HG02588 (cell line): ENCODE measurements around the gene GUCA2A.
"Not testable (repeated sequence)": the region's sequence is repeated elsewhere in the genome, so short reads cannot be mapped to it uniquely, and the experiment has no call there.

Experiments used
- ATAC-seq: cut with Tn5 transposase; IDR thresholded peaks from one replicate; pipeline ENCODE4 v1.9.1; 2021; ENCODE audit warnings: mild to moderate bottlenecking, moderate library complexity; ENCODE audit not compliant: unreplicated experiment

The GUCA2A gene, protein sequence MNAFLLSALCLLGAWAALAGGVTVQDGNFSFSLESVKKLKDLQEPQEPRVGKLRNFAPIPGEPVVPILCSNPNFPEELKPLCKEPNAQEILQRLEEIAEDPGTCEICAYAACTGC

DNA sequence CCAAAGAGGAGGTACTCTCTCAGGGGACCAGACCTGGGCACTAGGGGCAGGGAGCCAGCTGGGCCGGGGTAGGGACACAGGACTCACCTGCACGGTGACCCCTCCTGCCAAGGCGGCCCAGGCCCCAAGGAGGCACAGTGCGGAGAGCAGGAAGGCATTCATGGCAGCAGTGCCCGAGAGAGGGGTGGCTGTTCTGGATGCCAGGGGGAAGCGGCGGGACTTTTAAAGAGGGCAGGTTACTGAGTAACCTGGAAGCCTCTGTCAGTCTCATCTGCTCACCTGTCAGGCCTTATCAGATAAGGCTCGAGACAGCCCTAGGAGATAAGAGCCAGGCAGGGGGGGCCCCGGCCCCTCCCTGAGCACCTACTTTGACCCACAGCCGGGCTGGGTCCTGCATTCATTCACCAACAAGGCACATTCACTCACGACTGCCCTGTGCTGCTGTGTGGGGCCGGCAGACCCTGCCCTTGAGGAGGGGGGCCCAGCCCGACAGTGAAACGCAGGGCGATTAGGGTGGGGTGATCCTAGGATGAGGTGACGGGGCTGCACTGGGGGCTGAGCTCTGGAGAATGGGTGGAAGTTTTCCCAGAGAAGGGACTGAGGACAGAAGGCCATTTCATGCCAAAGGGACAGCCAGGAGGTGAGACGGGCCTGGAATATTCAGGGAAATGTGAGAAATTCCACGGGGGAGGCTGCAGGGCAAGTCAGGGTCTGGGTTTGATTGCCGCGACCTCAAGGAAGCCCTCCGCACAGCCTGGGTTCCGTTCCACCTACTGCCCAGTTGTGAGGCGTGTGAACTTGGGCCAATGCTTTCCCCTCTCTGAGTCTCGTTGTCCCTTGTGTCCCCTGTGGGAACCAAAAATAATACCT, at the start of gene GUCA2A:
Gene GUCA2A, minus strand, starts transcription at position 195 of the 870 bp plus-strand sequence. Its CDS starts 33 bp downstream, at position 162.
- no peak for ATAC-seq

DNA sequence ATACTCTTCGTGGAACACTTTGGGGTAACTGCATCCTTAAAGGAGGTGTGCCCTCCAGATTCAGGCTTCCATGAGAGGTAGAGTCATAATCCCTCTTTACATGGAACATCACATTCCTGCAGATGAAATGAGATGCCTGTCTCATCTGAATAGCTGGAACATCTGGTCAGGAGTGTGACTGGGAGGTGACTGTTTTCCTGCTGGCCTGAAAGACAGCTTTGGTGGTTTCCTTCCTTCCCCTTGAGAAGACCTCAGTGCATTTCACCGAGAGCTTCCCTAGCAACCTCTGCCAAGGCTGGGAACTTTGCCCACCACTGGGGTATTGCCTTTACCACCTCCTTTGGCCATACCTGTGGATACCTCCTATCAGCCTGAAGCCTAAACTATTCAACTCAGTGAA, 46.7 kb upstream of the GUCA2A start:
- no peak for ATAC-seq

DNA sequence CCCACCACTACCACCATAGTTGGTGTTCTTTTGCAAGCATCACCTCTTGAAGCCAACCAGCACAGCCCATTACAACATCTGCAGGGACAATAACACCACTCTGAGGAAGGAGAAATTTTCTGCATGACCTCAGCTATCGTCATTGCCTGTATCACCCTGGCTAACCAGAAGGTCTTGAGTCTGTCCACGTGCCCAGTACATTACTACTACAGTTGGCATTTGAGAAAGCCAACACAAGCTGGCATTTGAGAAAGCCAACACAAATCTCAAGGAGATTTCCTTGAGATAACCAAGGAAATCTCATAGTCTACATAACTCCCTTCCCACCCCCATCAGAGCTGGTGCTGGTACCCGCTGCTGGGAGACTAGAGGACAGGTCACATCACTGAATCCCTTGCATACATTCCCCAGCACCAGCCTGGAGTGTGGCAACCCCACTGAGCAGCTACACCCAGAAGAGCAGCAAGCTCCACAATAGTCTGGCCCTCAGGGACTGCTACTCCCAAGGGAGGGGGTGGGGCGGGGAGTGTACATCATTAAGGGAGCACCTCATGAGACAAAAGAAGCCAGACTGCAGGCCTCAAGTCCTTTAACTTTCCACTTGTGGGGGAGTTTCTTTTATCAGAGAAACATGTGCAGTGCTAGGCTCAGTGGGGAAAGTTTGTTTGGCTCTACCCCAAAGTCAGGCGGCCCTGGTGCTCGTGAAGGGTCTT, 46.0 kb upstream of the GUCA2A start:
- ATAC-seq, result no peak

DNA sequence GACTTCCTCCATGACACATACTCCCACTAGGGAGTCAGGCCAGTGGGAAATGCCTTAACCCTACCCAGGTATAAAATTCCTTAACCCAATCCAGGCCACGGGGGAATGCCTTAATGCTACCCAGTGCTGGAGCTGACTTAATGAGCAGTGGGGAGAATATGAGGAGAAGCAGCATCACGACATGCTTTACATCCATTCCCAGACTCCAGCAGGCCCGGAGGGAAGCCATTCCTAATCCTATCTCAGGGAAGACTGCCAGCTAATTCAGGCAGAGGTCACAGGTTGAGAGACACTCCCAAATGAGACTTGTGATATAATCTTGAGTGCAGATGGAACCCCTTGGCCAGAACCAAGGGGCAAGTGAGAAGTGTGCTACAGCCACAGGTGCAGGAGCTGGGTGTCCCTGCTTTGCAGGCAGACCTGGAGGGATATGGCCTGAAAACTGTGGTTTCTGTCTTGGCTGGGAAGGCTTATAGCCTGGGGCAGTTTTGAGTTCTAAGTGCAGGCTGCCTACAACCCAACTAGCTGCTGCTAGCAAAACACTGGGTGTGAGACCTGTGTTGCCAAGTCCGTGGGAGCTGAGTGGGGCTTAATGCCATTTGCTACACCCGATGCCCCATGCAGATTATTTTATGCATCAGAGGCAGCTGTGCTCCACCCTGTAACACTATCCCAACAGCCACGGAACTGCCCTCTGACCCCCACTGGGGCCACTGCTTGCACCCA, 45.1 kb upstream of the GUCA2A start:
- ATAC-seq, result no peak

DNA sequence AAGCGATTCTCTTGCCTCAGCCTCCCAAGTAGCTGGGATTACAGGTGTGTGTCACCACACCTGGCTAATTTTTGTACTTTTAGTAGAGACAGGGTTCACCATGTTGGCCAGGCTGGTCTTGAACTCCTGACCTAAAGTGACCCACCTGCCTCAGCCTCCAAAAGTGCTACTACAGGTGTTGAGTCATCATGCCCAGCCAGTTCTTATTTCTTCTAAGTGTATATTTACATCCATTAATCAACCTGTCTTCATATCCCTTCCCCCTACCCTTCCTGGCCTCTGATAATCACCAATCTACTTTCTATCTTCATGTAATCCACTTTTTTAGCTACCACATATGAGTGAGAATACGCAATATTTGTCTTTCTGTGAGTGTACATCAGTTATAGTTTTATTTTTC, 42.4 kb upstream of the GUCA2A start:
- not testable (repeated sequence) for ATAC-seq

DNA sequence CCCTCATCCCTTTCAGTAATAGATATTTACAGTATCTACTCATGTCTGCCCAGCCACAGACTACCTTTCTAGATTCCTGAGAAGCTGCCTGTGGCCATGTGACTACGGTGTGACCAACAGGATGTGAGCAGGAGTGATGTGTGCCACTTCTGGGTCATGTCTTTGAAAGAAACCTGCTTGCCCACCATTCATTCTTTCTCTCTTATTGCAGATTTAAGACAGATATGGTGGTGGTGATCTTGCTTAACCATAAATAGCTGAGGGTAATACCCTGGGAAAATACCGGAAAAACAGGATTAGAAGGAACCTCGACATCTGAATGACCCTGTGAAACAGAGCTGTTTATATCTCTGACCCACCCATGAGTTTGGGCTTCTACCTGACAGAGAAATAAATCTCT, 41.6 kb upstream of the GUCA2A start:
- ATAC-seq, result no peak

DNA sequence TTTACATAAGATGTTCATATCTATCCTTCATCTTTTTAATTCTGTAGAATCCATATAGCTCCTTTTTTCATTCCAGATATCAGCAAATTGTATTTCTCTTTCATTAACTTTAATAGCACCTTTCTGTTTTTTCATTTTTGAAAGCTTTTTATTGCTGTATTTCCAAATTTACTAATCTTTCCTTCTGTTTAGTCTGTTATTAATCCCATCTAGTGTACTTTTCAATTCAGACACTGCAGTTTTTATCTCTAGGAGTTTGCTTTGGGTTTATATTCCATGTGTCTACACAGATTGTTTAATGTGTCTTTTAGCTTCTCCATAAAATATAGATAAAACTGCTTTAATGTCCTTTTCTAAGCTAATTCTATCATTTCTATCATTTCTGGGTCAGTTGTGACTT, 37.4 kb upstream of the GUCA2A start:
- no peak for ATAC-seq

DNA sequence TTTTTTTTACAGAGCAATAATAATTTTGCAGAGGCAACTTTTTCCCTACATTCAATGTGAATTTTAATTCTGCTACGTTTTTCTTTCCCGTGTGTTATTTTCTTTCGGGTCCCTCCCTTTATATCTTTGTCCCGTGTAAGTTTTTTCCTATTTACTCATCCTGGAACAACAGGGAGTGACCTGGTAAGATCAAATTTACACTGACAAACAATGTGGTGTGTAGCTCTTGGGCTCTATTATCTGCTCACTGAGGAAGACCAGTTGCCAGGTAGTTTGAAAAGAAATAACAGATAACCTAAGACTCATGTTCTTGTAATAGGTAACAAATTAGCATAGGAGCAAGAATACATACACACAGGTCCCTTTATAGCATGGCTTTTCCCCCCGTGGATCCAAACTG, 33.7 kb upstream of the GUCA2A start:
- ATAC-seq, result no peak

DNA sequence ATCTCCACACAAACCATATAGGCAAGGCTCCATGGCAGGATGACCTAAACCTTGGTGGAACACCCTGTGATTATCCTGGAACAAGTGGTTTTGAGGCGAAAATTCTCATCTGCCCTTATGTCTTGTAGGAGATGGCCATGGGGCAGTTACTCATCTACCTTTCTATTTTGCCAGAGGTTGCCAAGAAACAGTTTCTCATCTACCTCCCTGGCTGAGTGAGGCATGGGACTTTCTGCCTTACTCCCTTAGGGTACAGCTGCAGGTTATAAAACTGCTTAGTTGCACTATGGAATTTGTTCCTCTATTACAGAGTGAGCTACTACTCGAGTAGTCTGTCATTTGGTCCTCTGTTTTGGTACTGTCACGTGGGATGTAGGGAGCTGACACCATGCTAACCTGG, 31.3 kb upstream of the GUCA2A start:
- no peak for ATAC-seq

DNA sequence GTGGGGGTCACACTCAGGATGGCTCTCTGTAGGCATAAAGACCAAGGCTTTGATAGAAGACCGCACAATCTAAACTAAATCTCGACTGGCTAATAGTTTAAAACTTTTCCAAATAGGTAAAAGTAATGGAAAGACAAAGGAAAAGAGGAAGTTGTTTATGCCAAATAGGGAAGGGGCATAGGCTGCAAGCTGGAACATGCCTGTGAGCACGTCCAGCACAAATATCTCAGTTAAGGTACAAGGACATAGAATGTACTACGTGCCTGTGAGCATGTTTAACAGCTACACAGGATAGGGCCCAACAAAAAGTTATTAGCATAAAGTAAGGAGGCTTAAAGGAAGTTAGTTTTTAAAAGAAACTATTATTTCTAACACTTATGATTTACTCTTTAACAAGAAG, 27.6 kb upstream of the GUCA2A start:
- no peak for ATAC-seq

DNA sequence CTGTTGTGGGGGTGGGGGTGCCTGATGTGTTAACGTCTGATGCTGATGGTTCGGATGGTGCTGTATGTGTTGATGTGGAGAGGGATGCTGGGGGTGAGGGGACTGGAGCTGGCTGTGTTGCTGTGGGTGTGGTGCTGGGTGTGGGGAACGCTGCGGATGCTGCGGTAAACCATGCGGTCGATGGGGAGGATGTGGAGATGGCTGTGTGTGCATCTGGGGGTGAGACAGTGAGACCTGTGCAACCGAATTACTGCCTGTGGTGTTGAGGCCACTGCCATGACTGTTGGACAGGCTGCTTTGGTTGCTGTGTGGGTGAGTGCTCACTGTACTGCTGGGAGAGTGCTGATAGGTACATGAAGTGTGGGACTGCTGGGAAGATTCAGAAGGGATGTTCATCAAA, 26.8 kb upstream of the GUCA2A start:
- no peak for ATAC-seq

DNA sequence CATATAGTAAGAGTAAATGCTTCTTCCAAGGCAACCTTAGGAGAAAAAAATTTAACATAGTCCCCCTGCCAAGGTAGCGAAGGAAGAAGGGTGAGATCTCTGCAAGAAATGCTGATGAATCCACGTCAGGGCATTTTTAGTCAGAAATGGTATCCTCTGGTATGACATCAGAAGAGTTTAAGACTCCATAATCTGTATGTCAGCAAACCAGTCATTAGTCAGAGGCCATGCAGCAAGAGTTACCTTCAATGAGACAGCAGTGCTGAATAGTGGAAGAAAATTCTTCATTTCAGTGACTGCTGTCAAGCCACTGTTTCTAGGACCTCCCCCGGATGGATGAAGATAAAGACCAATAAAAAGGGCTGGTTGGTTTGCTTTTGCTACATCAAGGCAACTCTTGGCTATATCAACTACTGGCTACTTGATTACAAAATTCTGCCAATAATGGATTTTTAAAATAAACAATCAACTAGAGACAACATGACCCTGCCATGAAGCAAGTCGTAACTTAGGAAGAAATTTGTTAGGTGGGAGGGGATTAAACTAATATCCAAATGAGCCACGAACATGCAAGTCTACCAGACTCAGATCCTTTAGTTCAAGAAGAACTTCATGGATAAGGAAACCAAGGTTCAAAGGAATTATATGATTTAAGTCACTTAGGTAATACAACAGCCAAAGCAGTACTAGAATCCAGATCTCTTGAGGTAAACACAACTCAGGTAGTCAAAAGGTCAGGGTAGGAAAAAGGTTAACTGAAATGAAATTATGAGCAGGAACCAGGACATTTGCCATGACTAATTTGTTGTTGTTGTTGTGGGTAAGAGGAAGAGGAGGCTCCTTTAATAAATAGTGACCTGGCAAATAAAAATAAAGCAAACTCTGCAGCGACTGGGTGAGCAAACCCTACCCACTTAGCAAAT, 25.6 kb upstream of the GUCA2A start:
- ATAC-seq, result no peak

DNA sequence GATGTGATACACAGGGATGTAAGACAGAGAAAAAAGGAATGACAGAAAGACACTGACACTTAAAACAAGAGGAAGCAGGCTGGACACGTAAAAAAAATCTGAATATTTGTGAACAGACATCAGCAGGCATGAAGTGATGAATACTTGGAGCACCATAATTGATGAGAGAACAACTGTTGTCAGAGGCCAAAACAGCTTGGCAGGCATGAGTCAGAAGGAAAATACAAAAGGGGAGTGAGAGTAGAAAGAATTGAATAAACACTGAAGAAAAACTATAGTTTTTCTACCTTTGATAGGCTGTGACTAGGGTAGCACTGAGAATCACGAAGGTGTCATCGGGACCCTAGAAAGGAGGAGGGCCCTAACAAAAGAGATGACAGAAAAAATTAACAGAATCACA, 21.6 kb upstream of the GUCA2A start:
- no peak for ATAC-seq

DNA sequence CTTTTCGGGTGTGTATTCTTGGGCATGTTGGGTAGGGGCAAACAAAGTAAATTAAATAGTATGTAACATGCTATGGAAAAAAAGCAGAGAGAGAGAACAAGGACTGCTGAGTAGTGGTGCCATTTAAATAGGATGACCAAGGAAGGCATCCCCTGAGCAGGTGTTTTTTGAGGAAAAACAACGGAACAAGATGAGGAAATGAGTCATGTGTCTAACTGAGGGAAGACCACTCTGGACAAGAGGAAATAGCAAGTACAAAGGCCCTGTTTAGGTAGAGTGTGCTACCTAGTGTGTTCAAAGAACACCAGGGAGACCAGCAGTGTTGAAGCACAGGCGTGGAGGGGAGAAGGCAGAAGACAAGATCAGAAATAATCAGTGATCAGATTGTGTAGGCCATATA, 20.1 kb upstream of the GUCA2A start:
- ATAC-seq, result no peak

DNA sequence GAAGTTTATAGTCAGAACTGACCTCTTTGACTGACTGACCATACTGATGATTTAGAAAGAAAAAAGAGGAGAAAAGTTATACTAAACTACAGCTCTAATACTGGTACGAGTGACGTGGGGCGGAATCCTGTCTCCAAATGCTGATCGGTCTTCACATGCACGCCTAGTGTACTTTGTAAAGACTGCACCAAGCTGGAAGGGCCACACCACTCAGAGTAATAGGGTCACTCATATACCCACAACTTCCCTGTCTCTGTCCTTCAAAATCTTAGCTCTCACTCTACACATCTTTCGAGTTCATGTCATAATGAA, 19.4 kb upstream of the GUCA2A start:
- ATAC-seq, result no peak

DNA sequence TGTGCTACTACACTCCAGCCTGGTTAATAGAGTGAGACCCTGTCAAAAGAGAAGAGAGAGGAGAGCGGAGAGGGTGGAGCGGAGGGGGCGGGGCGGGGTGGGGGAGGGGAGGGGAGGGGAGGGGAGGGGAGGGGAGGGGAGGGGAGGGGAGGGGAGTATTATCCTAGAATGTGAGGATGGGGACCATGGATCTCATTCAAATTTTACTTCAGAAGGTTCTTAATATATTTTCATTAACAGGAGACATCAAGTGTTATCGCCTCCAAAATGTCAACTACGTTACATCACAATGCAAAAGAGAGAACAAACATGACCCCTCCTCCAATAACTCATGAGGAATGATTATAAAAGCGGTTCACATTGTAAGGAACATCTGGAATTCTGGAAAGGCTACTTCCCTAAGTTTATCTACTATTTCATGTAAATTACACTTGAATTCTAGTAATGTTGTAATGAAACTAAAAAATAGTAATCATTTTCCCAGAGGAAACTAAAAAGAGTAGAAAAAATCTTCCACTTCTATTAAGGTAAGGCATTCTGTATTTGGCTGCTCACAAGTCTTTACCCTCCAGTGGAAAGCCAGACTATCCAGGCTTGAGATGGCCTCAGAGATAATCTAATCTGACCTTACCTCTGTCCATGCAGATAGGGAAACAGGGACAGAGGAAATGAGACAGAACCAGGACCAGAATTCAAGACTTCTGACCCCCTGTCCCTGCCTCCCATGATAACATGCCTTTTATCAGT, 18.8 kb upstream of the GUCA2A start:
- no peak for ATAC-seq

DNA sequence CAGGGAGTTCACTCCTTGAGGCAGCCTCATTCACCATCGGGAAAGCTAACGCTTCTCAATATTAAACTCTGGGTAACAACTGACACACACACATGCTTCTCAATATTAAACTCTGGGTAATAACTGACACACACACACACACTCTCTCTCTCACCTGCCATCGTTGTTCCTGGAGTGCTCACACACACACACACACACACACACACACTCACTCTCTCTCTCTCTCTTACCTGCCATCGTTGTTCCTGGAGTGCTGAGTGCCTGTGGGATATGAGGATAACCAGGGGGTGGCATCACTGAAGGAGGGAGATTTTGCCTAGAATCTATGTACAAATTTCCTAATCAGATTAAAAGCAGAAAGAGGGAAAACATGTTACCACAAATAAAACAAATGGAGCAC, 17.1 kb upstream of the GUCA2A start:
- ATAC-seq, result no peak

DNA sequence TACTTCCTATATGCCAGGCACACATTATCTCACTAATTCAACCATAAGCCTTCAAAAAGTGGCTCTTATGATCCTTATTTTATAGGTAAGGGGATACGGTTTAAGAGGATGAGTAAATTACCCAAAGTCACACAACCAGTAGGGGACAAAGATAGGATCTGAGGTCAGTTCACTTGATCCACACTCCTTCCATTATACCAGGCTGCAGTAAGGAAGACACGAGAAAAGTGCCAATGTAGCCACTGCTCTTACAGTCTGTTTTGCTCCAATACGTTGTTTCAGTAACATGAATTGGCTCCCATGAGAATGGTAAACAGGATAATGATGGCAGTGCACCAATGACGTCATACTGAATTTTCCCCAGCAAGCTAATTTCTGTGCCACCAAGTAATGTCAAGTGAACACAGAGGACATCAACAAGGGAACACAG, 15.4 kb upstream of the GUCA2A start:
- no peak for ATAC-seq

DNA sequence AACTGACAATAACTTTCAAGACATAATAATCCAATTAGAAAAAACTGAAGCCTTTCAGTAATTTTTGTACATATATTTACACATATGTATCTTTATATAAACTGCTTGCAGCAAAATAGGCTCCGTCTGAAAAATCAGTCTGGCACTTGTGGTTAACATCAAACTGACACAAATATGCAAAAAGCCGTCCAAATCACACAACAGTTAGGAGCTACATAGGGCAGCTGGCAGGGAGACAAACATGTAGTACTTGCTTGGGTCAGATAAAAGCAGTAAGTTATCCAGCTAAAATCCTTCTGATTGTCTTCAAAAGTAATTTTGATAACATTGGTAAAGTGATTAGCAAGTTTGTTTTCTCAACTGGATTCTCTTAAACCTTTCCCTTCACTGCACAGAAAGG, 14.7 kb upstream of the GUCA2A start:
- ATAC-seq, result no peak

DNA sequence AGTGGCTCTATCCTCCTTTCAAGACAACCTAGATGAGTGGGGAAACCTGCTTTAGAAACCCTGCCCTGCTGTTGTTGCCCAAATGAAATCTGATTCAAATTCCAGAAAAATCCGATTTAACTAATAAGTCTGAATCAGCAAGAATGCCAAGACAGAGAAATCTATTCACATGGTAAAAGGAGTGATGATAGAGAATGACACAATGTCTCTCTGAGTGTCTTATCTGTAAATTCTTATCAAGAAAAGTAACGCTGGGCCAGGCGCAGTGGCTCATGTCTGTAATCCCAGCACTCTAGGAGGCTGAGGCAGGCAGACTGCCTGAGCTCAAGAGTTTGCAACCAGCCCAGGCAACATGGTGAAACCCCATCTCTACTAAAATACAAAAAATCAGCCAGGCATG, 13.7 kb upstream of the GUCA2A start:
- ATAC-seq, result no peak
